NCI-H2029 treated with DMSO at 0.1 percent for 48 hours (cell line): ENCODE measurements around the gene RAP2A.

ENCODE experiments used
- DNase-seq: peaks from one replicate; lab custom pipeline; 2025; lab: John Stamatoyannopoulos, UW

The RAP2A gene

DNA sequence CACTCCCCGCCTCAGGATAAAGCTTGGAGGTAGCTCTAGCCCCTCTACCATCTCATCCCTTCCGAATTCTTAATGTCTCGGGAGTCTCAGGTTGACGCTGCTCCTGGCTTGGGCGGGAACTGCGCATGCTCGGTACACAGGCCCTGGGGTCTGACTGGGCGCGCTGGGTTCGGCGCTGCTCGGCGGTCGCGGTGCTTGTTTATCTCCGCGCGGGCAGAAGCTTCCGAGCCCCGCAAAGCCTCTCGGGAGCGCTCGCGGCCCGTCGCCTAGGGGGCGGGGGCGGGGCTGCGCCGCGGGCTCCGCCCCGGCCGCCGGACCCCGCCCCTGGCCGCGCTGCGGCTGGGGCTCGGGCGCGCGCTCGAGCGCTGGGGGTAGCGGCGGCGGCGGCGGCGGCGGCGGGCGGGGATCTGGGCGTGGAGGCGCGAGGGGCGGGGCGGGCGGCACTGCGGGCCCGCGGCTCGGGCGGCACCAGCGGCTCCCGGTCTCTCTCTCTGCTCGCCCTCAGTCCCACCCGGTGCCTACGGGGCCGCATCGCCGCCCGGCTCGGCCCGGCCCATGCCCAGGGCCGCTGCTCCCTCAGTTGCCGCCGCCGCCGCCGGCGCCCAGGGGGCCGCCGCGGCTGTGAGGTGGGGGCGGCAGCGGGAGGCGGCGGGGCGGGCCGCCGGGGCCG, at the start of gene RAP2A:
TSS of gene RAP2A (plus strand) at position 443 of the 670 bp plus-strand sequence. CDS start 302 bp downstream, outside the sequence.
- DNase-seq: peak; percentile 56

DNA sequence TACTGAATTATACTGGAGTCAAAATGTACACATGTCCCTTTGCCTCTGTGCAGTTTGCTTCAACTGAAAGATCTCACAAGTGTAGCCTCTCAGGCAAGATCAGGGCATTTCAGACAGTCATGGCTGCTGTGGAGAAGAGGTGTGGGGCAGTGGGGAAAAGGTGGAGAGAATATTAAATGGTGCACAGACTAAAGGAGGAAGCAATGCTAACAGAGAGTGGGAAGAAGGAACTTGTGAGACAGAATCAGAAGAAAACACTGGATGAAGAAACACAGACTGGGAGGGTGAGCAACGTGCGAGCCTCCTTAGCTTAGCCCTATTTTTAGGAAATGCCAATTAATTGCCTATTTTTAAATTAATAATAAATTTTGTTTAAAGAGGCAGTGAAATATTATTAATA, 49.6 kb upstream of the RAP2A start:
- DNase-seq: no peak

DNA sequence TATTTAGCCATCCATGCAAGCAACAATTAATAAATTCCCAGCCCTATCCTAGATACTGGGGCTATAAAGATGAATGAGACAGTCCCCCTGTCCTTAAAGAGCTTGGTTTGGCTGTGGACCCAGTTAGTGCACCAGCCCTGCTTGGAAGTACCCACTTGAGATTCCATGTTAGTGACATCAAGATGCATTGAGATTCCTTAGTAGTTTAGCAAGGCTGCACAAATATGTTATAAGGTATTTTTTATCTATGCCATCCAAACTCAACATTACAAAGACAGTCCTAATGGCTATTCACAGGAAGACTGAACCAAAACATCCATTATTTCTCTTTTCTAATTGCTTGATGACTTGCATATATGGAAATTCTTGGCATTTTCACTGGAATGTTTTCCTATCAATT, 48.8 kb upstream of the RAP2A start:
- no peak for DNase-seq

DNA sequence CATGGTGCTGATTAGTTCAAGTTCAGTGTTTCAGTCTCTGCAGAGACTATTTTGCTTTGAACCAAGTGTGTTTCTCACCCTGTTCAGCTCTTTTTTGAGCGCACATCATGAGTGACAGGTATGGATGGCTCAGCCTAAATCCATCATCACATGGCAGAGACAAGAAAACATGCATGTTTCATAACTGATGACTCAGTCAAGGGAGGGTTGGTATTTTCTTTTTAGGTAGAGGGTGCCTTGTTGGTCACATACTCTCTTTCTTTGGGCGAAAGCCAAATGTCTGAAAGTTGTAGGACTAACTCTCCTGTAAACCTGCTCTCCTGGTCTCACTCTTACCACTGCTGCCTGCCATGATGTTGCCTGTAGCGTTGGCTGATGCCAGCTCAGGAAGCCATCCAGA, 48.1 kb upstream of the RAP2A start:
- no peak for DNase-seq

DNA sequence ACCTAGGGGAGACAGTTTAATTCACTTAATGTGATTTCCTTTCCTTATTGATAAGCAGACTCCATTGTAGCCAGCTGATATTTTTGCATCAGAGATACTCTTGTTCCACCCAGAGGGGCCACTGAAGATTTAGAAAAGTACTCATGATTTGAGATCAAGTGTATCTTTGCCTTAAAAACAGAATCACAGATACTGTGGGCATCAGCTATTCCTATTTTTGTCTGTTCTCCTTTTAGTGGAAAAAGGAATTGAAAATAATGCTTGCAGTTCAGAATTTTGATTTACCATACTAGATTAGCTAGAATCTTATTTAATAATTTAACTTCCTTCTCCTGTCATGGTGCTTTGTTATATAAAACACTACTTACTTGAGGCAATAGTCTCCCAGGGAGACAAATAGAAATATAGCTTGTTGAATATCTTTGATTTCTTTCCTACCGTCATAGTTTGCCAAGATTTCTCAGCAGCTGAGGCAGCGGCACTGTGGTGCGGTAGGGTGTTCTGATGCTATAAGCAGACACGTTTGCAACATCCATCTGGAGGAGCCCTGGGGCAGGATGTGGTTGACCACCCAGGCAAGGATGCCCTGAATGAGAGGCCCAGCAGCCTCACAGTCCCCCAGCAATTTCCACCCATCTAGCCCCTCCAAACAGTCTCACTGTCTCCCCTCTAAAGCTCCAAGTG, 47.0 kb upstream of the RAP2A start:
- no peak for DNase-seq

DNA sequence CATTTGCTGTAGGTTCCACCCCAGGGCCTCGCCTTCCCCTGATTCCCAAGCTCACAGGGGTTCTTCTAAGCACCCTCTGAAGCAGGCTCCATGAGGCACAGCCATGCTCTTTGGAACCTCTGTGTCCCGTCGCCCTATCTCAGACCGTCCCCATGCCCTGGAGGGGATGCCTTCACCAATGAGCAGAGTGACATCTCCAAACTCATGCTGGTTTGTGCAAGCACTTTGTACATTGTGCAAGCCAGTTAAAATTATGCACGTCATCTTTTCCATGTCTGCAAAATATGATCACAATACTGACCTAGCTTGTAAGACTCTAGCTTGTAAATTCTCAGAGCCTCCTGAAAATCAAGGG, 46.5 kb upstream of the RAP2A start:
- no peak for DNase-seq

DNA sequence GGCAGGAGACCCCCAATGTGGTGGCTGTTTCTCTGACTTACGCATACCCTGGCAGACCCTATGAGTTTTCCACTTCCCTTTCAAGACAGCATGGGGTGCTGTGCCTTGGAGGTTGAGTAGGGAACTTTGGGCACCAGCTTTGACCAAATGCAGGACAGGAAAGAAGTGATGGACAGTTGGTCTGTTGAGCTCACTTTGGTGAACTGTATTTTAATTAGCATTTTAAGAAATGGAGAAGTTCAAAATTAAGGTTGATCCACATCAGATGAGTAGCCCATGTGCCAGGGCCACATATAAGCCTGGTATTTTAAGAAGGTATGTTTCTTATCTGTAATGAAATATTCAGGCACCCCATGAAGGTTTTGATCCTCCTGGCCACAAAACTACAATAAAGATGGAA, 46.1 kb upstream of the RAP2A start:
- DNase-seq: no peak

DNA sequence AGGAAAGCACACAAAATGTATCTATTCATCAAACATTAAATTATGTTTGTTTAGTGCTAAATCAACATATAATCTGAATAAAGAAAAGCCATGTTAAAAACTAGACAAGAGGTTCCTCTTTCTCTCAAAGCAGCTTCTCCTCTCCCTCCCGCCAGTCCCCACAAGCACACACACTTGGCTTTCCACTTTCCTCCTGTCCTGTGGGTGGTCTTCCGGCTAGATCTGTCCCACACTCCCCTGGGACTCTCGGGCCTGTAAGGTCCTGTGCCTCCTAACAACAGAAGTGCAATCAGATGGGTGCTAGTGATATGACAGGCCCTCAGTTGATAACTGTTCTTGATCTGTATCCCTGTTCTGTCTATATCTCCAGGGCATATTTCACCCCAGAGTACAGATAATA, 45.6 kb upstream of the RAP2A start:
- no peak for DNase-seq

DNA sequence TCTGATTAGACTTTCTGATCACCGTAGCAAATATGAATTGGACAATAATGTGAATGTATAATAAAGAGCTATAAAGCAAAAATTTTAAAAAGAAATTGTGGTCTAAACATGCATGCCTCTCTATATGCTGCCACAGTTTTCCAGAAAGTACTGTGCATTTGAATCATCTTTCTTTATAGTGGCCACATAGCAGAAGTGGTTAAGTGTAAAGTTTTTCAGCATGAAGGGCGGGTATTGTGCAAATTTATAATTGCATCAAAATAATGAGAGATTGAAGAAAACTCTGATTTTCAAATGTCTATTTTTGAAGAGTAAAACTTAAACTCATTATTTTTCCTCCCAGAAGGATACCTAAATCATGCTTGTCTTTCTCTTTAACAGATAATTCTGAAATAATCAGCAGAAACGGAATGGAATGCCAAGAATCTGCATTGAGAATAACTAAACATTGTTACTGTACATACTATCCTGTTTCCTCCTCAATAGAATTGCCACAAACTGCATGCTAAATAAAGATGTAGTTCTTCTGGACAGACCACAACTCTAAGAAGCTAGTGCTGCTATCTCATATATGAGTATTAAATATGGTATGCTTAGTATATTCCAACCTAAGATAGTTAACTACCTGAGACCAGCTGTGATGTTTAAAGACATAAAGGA, 42.9 kb upstream of the RAP2A start:
- DNase-seq: no peak

DNA sequence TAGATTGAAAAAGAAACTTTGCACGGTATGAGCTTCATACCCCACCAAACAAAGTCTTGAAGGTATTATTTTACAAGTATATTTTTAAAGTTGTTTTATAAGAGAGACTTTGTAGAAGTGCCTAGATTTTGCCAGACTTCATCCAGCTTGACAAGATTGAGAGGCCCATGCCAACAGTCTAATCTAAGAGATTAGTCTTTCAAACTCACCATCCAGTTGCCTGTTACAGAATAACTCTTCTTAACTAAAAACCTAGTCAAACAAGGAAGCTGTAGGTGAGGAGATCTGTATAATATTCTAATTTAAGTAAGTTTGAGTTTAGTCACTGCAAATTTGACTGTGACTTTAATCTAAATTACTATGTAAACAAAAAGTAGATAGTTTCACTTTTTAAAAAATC, 41.9 kb upstream of the RAP2A start:
- no peak for DNase-seq

DNA sequence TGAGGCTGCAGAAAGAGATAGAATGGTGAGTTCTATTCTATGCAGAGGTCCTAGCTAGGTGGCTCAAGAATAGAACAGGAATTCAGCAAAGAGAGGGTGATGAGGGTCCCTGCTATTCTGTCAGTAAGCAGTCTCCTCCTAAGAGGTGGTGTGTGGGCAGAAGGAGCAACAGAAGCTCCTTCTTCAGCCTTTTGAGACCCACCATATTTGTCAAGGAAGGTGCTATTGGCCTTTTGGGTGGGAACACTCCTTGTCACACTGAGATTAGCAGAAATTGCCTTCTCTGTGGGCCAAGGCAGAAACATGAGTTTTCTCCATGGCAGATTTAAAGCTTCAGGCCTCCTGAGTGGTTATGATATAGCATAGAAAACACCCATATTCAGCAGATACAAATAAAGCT, 39.4 kb upstream of the RAP2A start:
- no peak for DNase-seq

DNA sequence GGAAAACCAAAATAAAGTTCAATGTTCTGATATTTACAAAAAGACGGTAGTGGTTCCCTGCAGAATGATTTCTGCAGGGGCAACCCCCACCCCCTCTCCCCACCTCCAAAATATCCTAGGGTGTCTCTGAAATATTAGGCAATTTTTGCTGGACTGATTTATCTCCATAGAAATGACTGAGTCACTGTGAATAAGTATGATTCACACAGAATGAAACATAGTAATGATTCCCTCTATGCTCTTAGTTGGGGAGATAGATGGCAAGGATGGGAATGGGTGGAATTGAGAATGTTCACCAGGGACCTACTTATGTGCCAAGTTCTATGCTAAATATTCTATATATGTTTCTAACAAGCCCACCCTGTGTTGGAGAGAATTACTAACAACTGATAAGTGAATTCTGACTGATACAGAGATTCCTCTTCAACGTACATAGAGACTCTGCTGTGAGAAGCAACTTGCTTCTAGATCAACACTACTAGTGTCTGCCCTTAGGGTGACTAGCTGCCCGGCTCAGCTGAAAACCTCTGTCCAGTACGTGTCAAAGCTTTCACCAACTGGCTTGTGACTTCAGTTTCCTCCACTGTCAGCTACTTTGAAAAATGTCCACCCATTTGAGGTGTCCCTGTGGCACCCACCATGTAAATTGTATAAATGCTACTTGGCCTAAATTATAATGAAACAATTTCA, 38.4 kb upstream of the RAP2A start:
- no peak for DNase-seq

DNA sequence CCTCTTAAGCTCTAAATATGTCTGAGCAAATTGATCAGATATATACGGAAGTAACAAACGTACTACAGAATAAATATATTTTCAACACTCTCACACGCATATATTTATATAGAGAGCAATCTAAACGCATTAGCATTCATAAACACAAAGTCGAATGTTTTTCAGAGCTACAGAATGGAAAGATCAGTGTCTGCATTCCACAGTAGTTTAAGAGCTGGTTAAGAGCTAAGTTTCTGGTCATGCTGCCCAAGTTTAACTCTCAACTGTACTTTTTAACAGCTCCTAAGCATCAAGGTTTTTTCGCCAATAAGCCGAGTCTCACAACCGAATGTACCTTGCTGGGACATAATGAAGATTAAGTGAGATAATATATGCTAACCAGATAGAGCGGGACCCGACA, 36.7 kb upstream of the RAP2A start:
- no peak for DNase-seq

DNA sequence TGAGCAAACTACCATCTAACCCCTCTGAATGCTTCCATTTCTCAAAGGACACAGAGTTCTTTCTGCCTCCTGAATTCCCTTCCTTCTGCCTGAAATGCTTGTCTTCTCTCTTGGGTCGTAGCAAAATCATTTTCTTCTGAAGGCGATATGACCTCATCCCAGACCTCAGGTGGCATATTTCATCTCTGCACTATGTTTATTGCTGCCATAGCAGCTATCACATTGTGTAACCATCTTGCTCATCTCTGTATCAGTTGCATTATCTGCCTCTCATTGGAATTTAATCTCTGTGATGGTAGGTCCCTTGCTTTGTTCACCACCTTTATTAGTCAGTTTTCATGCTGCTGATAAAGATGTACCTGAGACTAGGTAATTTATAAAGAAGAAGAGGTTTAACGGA, 32.5 kb upstream of the RAP2A start:
- no peak for DNase-seq

DNA sequence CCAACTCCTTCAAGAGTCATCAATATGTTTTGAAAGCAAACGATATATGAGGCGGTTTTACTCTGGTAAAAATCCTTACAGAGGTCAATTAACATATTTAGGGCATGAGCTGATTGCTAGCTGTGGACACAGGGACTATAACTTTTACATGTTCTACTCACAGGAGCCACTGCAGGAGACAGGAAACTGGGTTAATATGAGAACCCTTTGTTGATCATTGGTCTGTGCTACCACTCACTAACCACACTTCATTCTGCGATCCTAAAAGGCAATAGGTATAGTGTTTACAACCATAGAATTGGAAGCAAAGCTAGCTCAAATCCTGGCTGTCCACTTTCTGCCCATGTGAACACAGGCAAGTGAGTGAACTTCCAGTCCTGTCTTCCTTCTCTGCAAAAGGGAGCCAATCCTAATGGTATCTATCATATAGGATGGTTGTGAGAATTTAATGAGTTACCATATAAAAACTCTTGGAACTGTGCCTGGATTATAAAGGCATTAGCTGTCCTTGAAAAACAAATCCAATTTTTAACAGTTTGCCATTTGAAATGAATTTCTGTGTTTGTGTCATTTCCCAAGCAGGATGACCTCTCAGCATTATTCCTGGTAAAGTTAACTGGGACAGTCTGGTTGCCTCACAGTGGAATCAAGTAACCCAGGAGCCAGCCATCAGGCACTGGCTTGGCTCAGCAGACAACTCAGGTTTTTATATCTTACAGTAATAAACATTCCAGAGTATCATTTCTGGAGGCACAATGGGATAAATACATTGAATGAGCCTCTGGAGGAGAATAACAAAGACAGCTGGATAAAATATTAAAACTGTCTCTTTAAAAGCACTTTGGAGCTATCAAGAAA, 29.8 kb upstream of the RAP2A start:
- DNase-seq: no peak

DNA sequence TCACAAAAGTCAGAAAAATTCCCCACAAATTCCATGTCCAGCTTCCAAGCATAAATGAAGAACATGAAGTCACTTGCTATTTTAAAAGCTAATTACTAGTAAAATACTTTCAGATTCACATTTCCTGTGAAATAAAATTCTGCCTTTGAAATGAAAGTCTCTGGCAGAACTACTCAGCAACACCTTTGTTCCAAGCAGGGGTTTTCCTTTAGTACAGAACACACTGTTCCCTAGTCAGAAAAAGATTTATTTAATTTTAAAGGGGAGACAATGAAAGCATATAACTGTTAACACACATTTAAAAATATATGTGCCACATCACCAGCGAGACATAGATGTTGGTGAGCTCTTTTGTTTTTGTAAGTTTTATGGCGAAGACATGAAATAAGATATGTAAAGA, 26.4 kb upstream of the RAP2A start:
- no peak for DNase-seq

DNA sequence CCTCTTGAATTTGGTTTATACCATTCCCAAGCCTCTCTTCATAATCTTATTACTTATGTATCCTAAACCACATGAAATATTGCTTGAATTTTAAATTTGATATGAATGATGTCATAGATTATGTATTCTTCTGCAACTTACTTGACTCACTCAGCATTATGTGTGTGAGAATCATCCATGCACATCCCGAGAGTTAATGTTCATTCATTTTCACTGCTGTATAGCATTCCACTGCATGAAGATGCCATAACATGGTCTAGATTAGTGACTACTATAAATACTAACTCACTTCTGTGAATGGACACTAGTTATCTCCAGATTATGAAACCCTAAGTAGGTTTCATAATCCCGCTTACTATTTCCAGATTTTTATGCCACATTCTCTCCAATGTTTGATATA, 25.0 kb upstream of the RAP2A start:
- no peak for DNase-seq

DNA sequence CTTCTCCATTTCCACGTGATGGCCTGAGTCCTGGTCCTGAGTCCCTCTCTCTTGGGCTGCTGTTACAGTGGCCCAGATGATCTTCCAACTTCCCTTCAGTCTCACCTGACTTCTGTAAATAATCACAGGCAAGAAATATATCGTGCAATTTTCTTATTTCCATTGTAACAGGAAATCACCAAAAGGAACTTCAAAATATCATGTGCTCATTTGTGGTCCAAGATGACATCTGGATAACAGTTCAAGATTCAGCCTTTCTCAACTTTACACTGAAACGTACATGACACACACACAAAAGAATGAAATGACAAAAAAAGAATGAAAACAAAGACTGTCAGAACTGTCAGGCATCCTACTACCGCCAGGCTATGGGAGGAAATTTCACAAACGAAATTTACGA, 22.0 kb upstream of the RAP2A start:
- DNase-seq: no peak

DNA sequence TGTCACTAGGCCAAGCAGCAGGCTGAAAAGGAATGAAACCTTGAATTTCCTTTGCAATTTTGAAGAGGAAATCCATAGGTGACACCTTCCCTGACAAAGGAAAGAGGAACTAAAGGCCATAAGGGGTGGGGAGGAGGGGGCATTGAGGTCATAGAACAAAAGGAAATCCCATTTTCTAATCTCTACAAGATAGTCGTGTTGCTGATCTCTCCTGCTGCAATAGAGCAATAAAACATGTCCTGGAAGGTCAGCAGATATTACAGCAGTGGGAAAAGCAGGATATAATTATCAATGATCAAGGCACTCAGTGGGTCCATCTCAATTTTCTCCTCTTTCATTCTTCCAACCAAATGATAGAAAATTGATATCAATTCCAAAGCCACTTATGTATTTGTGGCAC, 20.3 kb upstream of the RAP2A start:
- DNase-seq: no peak

DNA sequence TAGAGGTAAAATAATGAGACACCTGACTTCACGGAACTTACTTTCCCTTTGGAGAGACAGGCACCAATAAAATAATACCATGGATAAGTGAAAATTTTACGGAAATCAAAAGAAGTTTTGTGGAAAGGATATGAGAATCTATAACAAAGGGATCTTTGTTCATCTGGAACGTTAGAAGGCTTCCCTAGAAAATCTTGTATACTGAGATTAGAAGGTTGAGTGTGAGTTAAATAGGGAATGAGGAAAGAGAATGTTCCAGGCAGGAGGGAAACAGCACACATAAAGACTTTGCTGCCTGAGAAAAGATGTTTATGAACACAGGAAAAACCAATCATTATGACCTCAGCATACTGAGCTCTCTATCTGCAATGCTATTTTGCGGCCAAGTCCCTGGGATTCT, 19.6 kb upstream of the RAP2A start:
- DNase-seq: no peak

DNA sequence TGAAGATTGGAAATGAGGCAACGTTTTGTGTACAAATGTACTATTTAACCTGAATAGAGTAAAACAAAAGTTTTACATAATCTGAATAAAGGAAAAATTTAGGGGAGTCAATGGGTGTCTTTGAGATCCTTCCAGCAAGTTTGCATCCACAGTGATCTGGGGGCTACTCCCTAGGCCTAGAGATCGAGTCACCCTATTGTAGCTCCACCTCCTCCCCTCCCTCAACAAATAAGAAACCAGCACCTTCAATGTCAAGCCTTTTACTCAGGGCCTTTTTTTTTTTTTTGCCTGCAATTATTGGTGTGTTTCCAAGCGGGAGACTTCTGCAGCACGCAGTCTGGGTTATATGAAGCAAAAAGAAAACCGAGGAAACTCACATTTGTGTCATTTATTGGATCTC, 16.3 kb upstream of the RAP2A start:
- no peak for DNase-seq
